Lung (tissue), 12 donors: ENCODE results near the gene LSM2. TPM values are rescaled to one million over a fixed set of nuclear protein-coding genes. Genes with fewer than 3 reads are reported as not detected.

Source experiments
- ATAC-seq: fragments of 200-7000 bp; cut with Tn5 transposase; one replicate; pipeline ENCODE4 v1.9.1; 2020; ENCODE audit warnings: moderate number of reproducible peaks; ENCODE audit not compliant: insufficient read depth, low FRiP score
- DNase-seq, 3 donors: peaks; one replicate each; pipeline ENCODE4 v3.0.0-alpha.2; 2013 to 2017
- H3K27ac ChIP-seq, 2 donors: one replicate each; pipeline ENCODE4 v1.5.1; 2013; ENCODE audit warnings: mild to moderate bottlenecking in 2 of 2, moderate library complexity in 2 of 2, control low read depth in 1 of 2, inconsistent platforms in 1 of 2, low read depth in 1 of 2, low read length in 1 of 2
- H3K27me3 ChIP-seq, 3 donors: one replicate each; pipeline ENCODE4 v1.5.1; 2013; ENCODE audit warnings: low read length in 2 of 3; ENCODE audit not compliant: control insufficient read depth in 3 of 3, insufficient read depth in 3 of 3
- H3K36me3 ChIP-seq, 4 donors: one replicate each; pipeline ENCODE4 v1.5.1; 2013; ENCODE audit warnings: low read length in 4 of 4, mild to moderate bottlenecking in 1 of 4, moderate library complexity in 1 of 4; ENCODE audit not compliant: control insufficient read depth in 4 of 4, insufficient read depth in 4 of 4
- H3K4me1 ChIP-seq, 5 donors: one replicate each; pipeline ENCODE4 v1.5.1; 2013; ENCODE audit warnings: low read length in 5 of 5, mild to moderate bottlenecking in 2 of 5, moderate library complexity in 1 of 5; ENCODE audit not compliant: control insufficient read depth in 5 of 5, insufficient read depth in 5 of 5
- H3K4me3 ChIP-seq: one replicate; pipeline ENCODE4 v1.5.1; 2013; ENCODE audit warnings: mild to moderate bottlenecking, control low read depth, moderate library complexity
- H3K9ac ChIP-seq, 2 donors: one replicate each; pipeline ENCODE4 v1.5.1; 2013; ENCODE audit warnings: low read length in 2 of 2, control low read depth in 1 of 2; ENCODE audit not compliant: insufficient read depth in 1 of 2
- H3K9me3 ChIP-seq, 4 donors: one replicate each; pipeline ENCODE4 v1.5.1; 2013; ENCODE audit warnings: low read length in 3 of 4, mild to moderate bottlenecking in 1 of 4, moderate library complexity in 1 of 4; ENCODE audit not compliant: control insufficient read depth in 4 of 4, insufficient read depth in 3 of 4
- WGBS, 2 donors: extraction: QIAGEN DNeasy Blood & Tissue Kit; methylation state at CpG; one replicate each; pipeline ENCODE4 v1.1.7; 2013; 5-methylcytosine and 5-hydroxymethylcytosine counted together
- polyA plus RNA-seq, 2 donors: library from polyadenylated mRNA; stranded (reverse); fragments of 200-250 nt; gene quantifications; one replicate each; pipeline ENCODE4 v1.2.1, GENCODE V29; 2013
- total RNA-seq, 2 donors: library from RNA; depleted of rRNA in 1 of 2; stranded (reverse); fragments of >200 nt in 1 of 2; gene quantifications; one replicate each; pipeline ENCODE4 v1.2.1, GENCODE V29; 2014 to 2021
- TF ChIP-seq, protein P1 (sequence below): IDR thresholded peaks from 2 replicates; pipeline ENCODE4 v1.5.1; 2012; ENCODE audit warnings: mild to moderate bottlenecking; ENCODE audit errors: control extremely low read depth, extremely low read depth
- donor health status: control.
- donor health status: control.
- donor health status: Bipolar disorder and iron deficiency.
- donor health status: healthy.
- donor health status: DM: yes; HTN: yes; CAD: no.

LSM2 gene
- total and polyA plus RNA-seq, 4 donors = 22.0 to 66.7 (median 45.7) TPM

DNA sequence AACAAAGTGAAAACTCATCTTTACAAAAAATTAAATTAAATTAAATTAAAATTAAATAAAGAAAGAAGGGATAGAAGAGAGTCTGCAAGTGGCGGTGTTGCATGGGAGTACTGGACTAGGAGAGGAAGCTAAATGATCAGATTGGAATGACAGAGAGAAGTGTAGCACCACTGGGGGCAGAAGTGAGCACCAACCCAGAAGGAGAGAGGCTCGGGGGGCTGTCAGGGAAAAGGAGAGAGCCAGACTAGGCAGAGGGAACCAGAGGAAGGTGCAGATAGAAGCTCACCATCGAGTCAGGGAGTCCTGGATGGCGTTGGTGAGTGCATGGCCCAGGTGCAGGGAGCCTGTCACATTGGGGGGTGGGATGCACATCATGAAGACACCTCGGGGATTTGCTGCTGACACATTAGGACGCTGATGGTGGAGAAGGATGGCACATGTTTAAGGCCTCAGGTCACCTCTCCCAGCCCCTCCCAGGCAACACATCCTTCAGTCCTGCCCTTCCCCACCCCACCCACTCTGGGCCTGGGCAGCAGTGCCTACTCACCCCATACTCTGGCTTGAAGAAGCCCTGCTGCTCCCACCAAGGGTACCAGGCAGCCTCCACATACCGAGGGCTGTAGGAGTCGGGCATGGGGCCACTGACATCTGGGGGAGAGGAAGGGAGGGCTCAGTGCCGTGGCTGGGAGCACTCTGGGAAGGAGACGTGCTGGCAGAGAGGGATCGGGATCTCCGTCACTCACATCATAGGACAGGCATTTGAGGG is 15.3 kb downstream of the LSM2 start:
- DNase-seq (peak; percentile 68 to 76 (median 70)), ATAC-seq (no peak)
- TF ChIP-seq, protein P1, sequence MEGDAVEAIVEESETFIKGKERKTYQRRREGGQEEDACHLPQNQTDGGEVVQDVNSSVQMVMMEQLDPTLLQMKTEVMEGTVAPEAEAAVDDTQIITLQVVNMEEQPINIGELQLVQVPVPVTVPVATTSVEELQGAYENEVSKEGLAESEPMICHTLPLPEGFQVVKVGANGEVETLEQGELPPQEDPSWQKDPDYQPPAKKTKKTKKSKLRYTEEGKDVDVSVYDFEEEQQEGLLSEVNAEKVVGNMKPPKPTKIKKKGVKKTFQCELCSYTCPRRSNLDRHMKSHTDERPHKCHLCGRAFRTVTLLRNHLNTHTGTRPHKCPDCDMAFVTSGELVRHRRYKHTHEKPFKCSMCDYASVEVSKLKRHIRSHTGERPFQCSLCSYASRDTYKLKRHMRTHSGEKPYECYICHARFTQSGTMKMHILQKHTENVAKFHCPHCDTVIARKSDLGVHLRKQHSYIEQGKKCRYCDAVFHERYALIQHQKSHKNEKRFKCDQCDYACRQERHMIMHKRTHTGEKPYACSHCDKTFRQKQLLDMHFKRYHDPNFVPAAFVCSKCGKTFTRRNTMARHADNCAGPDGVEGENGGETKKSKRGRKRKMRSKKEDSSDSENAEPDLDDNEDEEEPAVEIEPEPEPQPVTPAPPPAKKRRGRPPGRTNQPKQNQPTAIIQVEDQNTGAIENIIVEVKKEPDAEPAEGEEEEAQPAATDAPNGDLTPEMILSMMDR = peak; percentile 21

DNA sequence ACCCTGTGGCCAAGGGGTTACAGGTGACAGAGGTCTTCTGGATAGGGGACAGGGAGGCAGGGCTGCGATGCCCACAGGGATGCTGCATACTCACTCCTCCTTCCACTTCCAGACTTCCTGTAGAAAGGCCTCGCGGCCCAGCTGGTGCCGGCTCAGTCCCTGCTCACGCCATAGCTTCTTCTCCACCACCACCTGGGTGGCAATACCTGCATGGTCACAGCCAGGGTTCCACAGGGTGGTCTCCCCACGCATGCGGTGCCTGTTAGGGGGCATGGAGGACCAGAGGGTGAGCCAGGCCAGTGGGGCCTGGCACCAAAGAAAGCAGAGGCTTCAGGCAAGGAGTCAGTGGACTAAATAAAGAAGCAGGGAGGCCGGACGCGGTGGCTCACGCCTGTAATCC is 21.3 kb downstream of the LSM2 start:
- no peak for ATAC-seq
- WGBS, 2 donors = 96 to 100% methylated on average over 11 of the region's 11 CpGs
- no peak for DNase-seq

More for the DNA sequence above, 15.3 kb downstream of the LSM2 start:
- peaks cover 0 to 13% (median 5%) of the 10 kb centered on the region in 5 donors for H3K4me1 ChIP-seq
- no peak overlapping the region for H3K4me3 ChIP-seq
- H3K36me3 ChIP-seq = peaks cover 4 to 15% (median 7%) of the 10 kb centered on the region in 4 donors
- peak overlapping the region in 1 of 2 donors; percentile 26 for H3K27ac ChIP-seq
- H3K27me3 ChIP-seq = no peaks in the 10 kb centered on the region
- 71 to 75% methylated on average over 12 of the region's 12 CpGs for WGBS, 2 donors
- H3K9ac ChIP-seq = no peak overlapping the region
- no peaks in the 10 kb centered on the region for H3K9me3 ChIP-seq

DNA sequence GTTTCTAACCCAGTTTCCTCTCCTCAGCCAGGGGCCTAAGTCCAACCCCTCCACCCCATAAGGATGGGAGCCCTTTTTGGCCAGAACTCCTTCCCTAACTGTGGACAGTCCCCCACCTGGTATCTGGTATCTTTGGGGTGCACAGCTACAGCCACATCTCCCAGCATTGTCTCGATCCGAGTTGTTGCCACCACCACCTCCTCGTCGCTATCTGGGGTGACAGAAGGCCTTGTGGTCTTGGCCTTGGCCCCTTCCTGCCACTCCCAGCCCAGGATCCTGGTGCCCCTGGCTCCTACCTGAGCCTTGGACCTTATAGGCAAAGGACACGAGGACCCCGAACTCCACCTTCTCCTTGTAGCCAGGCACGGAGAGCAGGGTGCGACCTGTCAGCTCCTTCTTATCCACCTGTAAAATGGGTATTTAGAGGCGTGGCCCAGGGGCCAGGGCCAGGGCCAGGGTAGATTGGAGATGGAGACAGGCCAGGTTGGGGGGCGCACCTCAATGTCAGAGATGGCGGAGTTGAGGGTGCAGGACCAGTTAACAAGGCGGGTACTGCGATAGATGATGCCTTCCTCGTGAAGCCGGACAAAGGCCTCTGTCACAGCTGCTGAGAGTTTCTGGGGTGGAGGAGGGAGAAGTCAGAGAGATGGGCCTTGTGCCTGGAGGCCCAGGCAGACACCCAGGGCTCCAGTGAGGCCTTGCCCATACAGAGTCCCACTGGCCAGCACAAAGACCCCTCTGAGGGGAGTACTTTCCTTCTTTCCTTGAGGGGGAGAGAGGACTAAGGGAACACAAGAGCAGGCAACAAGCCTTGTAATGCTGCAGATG is 22.5 kb downstream of the LSM2 start:
- no peak for ATAC-seq
- peaks cover 8 to 55% (median 20%) of the 10 kb centered on the region in 4 donors for H3K36me3 ChIP-seq
- no peak for DNase-seq
- no peak overlapping the region for H3K9ac ChIP-seq
- TF ChIP-seq, protein P1 = no peak
- no peaks in the 10 kb centered on the region for H3K9me3 ChIP-seq
- no peak overlapping the region for H3K27ac ChIP-seq
- no peaks in the 10 kb centered on the region for H3K4me1 ChIP-seq
- H3K4me3 ChIP-seq = no peak overlapping the region
- 97% methylated on average over 15 of the region's 15 CpGs for WGBS, 2 donors
- H3K27me3 ChIP-seq = no peaks in the 10 kb centered on the region

More for the DNA sequence above, 21.3 kb downstream of the LSM2 start:
- H3K4me1 ChIP-seq = no peaks in the 10 kb centered on the region
- TF ChIP-seq, protein P1 = no peak
- H3K4me3 ChIP-seq = no peak overlapping the region
- H3K9me3 ChIP-seq = no peaks in the 10 kb centered on the region
- no peaks in the 10 kb centered on the region for H3K27me3 ChIP-seq
- no peak overlapping the region for H3K27ac ChIP-seq
- peaks cover 2 to 45% (median 20%) of the 10 kb centered on the region in 4 donors for H3K36me3 ChIP-seq
- no peak overlapping the region for H3K9ac ChIP-seq
